T-helper 2 cell treated with Interferon-gamma antibody and Interleukin-4, amounts not matched to agents 5 μg/mL and 100 μg/mL, for 36 hours (primary cell): ENCODE measurements around the gene HDGFL2.

Source experiments
- DNase-seq: peaks from one replicate; pipeline ENCODE4 v3.0.0; 2021; ENCODE audit warnings: low spot score
- H3K27ac Mint-ChIP-seq: one replicate; pipeline ENCODE4 v1.8.0; 2021; ENCODE audit warnings: mild to moderate bottlenecking, mixed read lengths
- H3K27me3 Mint-ChIP-seq: one replicate; pipeline ENCODE4 v1.8.0; 2021; ENCODE audit warnings: low read depth, mixed read lengths
- H3K36me3 Mint-ChIP-seq: one replicate; pipeline ENCODE4 v1.8.0; 2021; ENCODE audit warnings: low read depth, mixed read lengths
- H3K4me1 Mint-ChIP-seq: one replicate; pipeline ENCODE4 v1.8.0; 2021; ENCODE audit warnings: low read depth, mixed read lengths
- H3K4me3 Mint-ChIP-seq: one replicate; pipeline ENCODE4 v1.8.0; 2022; ENCODE audit warnings: mild to moderate bottlenecking, moderate library complexity, mixed read lengths
- H3K9me3 Mint-ChIP-seq: one replicate; pipeline ENCODE4 v1.8.0; 2021; ENCODE audit warnings: mixed read lengths

The HDGFL2 gene

GRCh38 chr19:4504891-4505569 lies 32.9 kb downstream of the HDGFL2 start:
- H3K36me3 Mint-ChIP-seq = peaks cover 4% of the 10 kb centered on the region
- H3K27me3 Mint-ChIP-seq = no peaks in the 10 kb centered on the region
- H3K27ac Mint-ChIP-seq = no peak overlapping the region
- no peak for DNase-seq
- H3K9me3 Mint-ChIP-seq = no peaks in the 10 kb centered on the region
- H3K4me1 Mint-ChIP-seq = peaks cover 4% of the 10 kb centered on the region
- no peak overlapping the region for H3K4me3 Mint-ChIP-seq

GRCh38 chr19:4505570-4506448 lies 33.7 kb downstream of the HDGFL2 start:
- H3K27ac Mint-ChIP-seq = peak overlapping the region; percentile 43
- H3K4me3 Mint-ChIP-seq = no peak overlapping the region
- H3K4me1 Mint-ChIP-seq = peaks cover 4% of the 10 kb centered on the region
- H3K36me3 Mint-ChIP-seq = peaks cover 4% of the 10 kb centered on the region
- DNase-seq = no peak
- no peaks in the 10 kb centered on the region for H3K27me3 Mint-ChIP-seq
- H3K9me3 Mint-ChIP-seq = no peaks in the 10 kb centered on the region

- Mint-ChIP-seq H3K4me1 (peaks cover 4% of the 10 kb centered on the region), H3K36me3 (peaks cover 4% of the 10 kb centered on the region), H3K27ac (peak overlapping the region; percentile 1), H3K4me3 (no peak overlapping the region), H3K27me3 (no peaks in the 10 kb centered on the region), H3K9me3 (no peaks in the 10 kb centered on the region)
- DNase-seq = no peak
Measured at GRCh38 chr19:4506449-4507149, 34.5 kb downstream of the HDGFL2 start.

GRCh38 chr19:4507150-4507452 lies 35.0 kb downstream of the HDGFL2 start:
- H3K4me1 Mint-ChIP-seq = peaks cover 4% of the 10 kb centered on the region
- peaks cover 4% of the 10 kb centered on the region for H3K36me3 Mint-ChIP-seq
- H3K27ac Mint-ChIP-seq = no peak overlapping the region
- H3K4me3 Mint-ChIP-seq = no peak overlapping the region
- H3K27me3 Mint-ChIP-seq = no peaks in the 10 kb centered on the region
- no peak for DNase-seq
- H3K9me3 Mint-ChIP-seq = no peaks in the 10 kb centered on the region

- Mint-ChIP-seq H3K4me1 (peaks cover 4% of the 10 kb centered on the region), H3K4me3 (no peak overlapping the region), H3K27ac (no peak overlapping the region), H3K9me3 (no peaks in the 10 kb centered on the region), H3K36me3 (peaks cover 4% of the 10 kb centered on the region), H3K27me3 (no peaks in the 10 kb centered on the region)
- no peak for DNase-seq
Measured at GRCh38 chr19:4507804-4508203, 35.7 kb downstream of the HDGFL2 start.

- Mint-ChIP-seq H3K36me3 (peaks cover 4% of the 10 kb centered on the region), H3K27ac (no peak overlapping the region)
Measured at GRCh38 chr19:4508698-4509097, 36.6 kb downstream of the HDGFL2 start.

GRCh38 chr19:4510435-4511255 lies 38.5 kb downstream of the HDGFL2 start:
- Mint-ChIP-seq H3K36me3 (peaks cover 4% of the 10 kb centered on the region), H3K4me3 (no peak overlapping the region), H3K27me3 (no peaks in the 10 kb centered on the region), H3K4me1 (peaks cover 4% of the 10 kb centered on the region), H3K9me3 (no peaks in the 10 kb centered on the region), H3K27ac (no peak overlapping the region)
- DNase-seq = no peak

More at GRCh38 chr19:4508698-4509097, 36.6 kb downstream of the HDGFL2 start:
- H3K27me3 Mint-ChIP-seq = no peaks in the 10 kb centered on the region
- H3K4me1 Mint-ChIP-seq = peaks cover 4% of the 10 kb centered on the region
- H3K4me3 Mint-ChIP-seq = no peak overlapping the region
- DNase-seq = no peak
- H3K9me3 Mint-ChIP-seq = no peaks in the 10 kb centered on the region

- H3K9me3 Mint-ChIP-seq = no peaks in the 10 kb centered on the region
- H3K4me1 Mint-ChIP-seq = no peaks in the 10 kb centered on the region
- no peak overlapping the region for H3K27ac Mint-ChIP-seq
- DNase-seq = no peak
- H3K4me3 Mint-ChIP-seq = no peak overlapping the region
- no peaks in the 10 kb centered on the region for H3K27me3 Mint-ChIP-seq
- H3K36me3 Mint-ChIP-seq = no peaks in the 10 kb centered on the region
Measured at GRCh38 chr19:4511300-4512054, 39.4 kb downstream of the HDGFL2 start.

- Mint-ChIP-seq H3K9me3 (no peaks in the 10 kb centered on the region), H3K4me3 (no peak overlapping the region), H3K36me3 (no peaks in the 10 kb centered on the region), H3K27ac (no peak overlapping the region), H3K4me1 (no peaks in the 10 kb centered on the region), H3K27me3 (no peaks in the 10 kb centered on the region)
- no peak for DNase-seq
Measured at GRCh38 chr19:4512070-4512469, 40.0 kb downstream of the HDGFL2 start.

GRCh38 chr19:4513248-4513647 lies 41.2 kb downstream of the HDGFL2 start:
- DNase-seq = no peak
- H3K36me3 Mint-ChIP-seq = no peaks in the 10 kb centered on the region
- H3K27ac Mint-ChIP-seq = no peak overlapping the region
- H3K27me3 Mint-ChIP-seq = no peaks in the 10 kb centered on the region
- no peaks in the 10 kb centered on the region for H3K4me1 Mint-ChIP-seq
- no peaks in the 10 kb centered on the region for H3K9me3 Mint-ChIP-seq
- H3K4me3 Mint-ChIP-seq = no peak overlapping the region

- DNase-seq = no peak
- H3K27me3 Mint-ChIP-seq = no peaks in the 10 kb centered on the region
- H3K36me3 Mint-ChIP-seq = no peaks in the 10 kb centered on the region
- H3K4me1 Mint-ChIP-seq = no peaks in the 10 kb centered on the region
- H3K9me3 Mint-ChIP-seq = no peaks in the 10 kb centered on the region
- no peak overlapping the region for H3K4me3 Mint-ChIP-seq
- no peak overlapping the region for H3K27ac Mint-ChIP-seq
Measured at GRCh38 chr19:4515732-4516131, 43.6 kb downstream of the HDGFL2 start.

- H3K4me1 Mint-ChIP-seq = no peaks in the 10 kb centered on the region
- no peak overlapping the region for H3K4me3 Mint-ChIP-seq
- H3K36me3 Mint-ChIP-seq = no peaks in the 10 kb centered on the region
- DNase-seq = no peak
- H3K27me3 Mint-ChIP-seq = no peaks in the 10 kb centered on the region
- H3K27ac Mint-ChIP-seq = no peak overlapping the region
- no peaks in the 10 kb centered on the region for H3K9me3 Mint-ChIP-seq
Measured at GRCh38 chr19:4516199-4516938, 44.3 kb downstream of the HDGFL2 start.

- H3K4me1 Mint-ChIP-seq = no peaks in the 10 kb centered on the region
- no peak overlapping the region for H3K27ac Mint-ChIP-seq
- no peak overlapping the region for H3K4me3 Mint-ChIP-seq
- H3K27me3 Mint-ChIP-seq = no peaks in the 10 kb centered on the region
- H3K9me3 Mint-ChIP-seq = no peaks in the 10 kb centered on the region
- no peaks in the 10 kb centered on the region for H3K36me3 Mint-ChIP-seq
- no peak for DNase-seq
Measured at GRCh38 chr19:4516939-4517300, 44.8 kb downstream of the HDGFL2 start.
